ENCODE results near the gene PSAPL1. TPM values are rescaled to one million over a fixed set of nuclear protein-coding genes. Genes with fewer than 3 reads are reported as not detected.

PSAPL1 gene
- total RNA-seq, 1 donor from 2014 or later: not detected

DNA sequence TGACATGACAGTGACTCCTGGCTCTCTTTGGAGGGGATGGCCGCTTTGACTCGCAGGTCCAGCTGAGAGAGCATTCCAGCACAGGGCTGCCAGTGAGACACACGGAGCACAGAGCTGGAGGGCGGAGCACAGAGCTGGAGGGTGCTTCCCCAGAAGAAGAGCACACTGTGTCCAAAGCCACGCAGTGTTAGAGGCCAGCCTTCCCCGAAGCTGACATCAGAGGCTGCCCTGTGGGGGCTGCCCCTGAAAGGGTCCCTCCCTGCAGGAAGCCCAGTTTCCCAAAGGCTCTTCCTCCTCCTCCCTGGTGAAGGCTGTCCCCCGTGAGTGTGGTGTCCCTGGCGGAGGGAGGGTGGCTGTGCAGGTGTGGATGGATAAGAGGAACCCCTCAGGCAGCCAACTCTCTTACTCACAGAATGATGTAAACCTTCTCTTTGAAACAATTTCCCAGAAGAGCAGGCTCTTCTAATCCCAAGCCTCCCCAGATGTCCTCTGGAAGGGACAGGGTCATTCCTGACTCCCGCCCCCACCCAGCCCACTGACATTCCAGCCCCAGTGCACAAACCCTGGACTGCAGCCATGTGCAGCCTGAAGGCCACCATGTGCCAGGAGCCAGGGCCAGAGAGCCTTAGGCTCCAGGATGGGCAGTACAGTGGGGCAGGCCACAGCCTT is 53.4 kb downstream of the PSAPL1 start:
- Mint-ChIP-seq H3K27me3 (ENCODE audit: unreplicated experiment) (no peaks in the 10 kb centered on the region), H3K9me3 (ENCODE audit: unreplicated experiment) (no peaks in the 10 kb centered on the region), H3K4me1 (ENCODE audit: unreplicated experiment) (peaks cover 3% of the 10 kb centered on the region), H3K4me3 (ENCODE audit: unreplicated experiment) (no peak overlapping the region), H3K36me3 (ENCODE audit: low read depth, unreplicated experiment) (peaks cover 3% of the 10 kb centered on the region), H3K27ac (ENCODE audit: unreplicated experiment) (no peak overlapping the region)
- TF ChIP-seq, protein P1, sequence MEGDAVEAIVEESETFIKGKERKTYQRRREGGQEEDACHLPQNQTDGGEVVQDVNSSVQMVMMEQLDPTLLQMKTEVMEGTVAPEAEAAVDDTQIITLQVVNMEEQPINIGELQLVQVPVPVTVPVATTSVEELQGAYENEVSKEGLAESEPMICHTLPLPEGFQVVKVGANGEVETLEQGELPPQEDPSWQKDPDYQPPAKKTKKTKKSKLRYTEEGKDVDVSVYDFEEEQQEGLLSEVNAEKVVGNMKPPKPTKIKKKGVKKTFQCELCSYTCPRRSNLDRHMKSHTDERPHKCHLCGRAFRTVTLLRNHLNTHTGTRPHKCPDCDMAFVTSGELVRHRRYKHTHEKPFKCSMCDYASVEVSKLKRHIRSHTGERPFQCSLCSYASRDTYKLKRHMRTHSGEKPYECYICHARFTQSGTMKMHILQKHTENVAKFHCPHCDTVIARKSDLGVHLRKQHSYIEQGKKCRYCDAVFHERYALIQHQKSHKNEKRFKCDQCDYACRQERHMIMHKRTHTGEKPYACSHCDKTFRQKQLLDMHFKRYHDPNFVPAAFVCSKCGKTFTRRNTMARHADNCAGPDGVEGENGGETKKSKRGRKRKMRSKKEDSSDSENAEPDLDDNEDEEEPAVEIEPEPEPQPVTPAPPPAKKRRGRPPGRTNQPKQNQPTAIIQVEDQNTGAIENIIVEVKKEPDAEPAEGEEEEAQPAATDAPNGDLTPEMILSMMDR (IDR thresholded peaks at IDR 0.05; ENCODE audit: unreplicated experiment): no peak
- no peak for DNase-seq (ENCODE audit: low spot score)

Small RNA genes within 50 kb of the gene (microRNA-seq; reads per million reads assigned to microRNA genes)
- not detected for gene MIR4274 (ENCODE audit: unreplicated experiment)

Other genes with a start within 250 kb of the PSAPL1 start
- 1.3 TPM for gene SORCS2, start 242.4 kb downstream of the PSAPL1 start, total RNA-seq (ENCODE audit: unreplicated experiment)

Data from endothelial cell (in vitro differentiated cells).